Psoas muscle (tissue), 8 donors: ENCODE measurements around the gene CASTOR1. TPM values are rescaled to one million over a fixed set of nuclear protein-coding genes. Genes with fewer than 3 reads are reported as not detected.

Experiments used
- ATAC-seq, 4 donors: fragments of 200-7000 bp; cut with Tn5 transposase; one replicate each; pipeline ENCODE4 v1.9.1; 2020; ENCODE audit warnings: moderate library complexity in 3 of 4, mild to moderate bottlenecking in 2 of 4
- DNase-seq, 2 donors: peaks; one replicate each; pipeline ENCODE4 v3.0.0-alpha.2; 2020
- H3K27ac ChIP-seq: fragments of 200-600 bp; one replicate; pipeline ENCODE4 v1.8.0; 2022
- H3K27me3 ChIP-seq, 3 donors: fragments of 200-600 bp in 1 of 3; one replicate each; pipeline versions ENCODE4 v1.6.1 to v1.8.0; 2013 to 2022; ENCODE audit warnings: low read length in 2 of 3, mild to moderate bottlenecking in 2 of 3, moderate library complexity in 1 of 3; ENCODE audit not compliant: insufficient read depth in 3 of 3
- H3K36me3 ChIP-seq, 2 donors: fragments of 200-600 bp in 1 of 2; one replicate each; pipeline versions ENCODE4 v1.6.1 to v1.8.0; 2013 to 2022; ENCODE audit warnings: low read depth in 1 of 2, mild to moderate bottlenecking in 1 of 2, moderate library complexity in 1 of 2; ENCODE audit not compliant: insufficient read depth in 1 of 2
- H3K4me1 ChIP-seq: fragments of 200-600 bp; one replicate; pipeline ENCODE4 v1.8.0; 2022
- H3K4me3 ChIP-seq: fragments of 200-600 bp; one replicate; pipeline ENCODE4 v1.8.0; 2022; ENCODE audit warnings: mild to moderate bottlenecking
- H3K9me3 ChIP-seq: fragments of 200-600 bp; one replicate; pipeline ENCODE4 v1.8.0; 2022
- CTCF ChIP-seq: fragments of 200-600 bp; IDR thresholded peaks from one replicate; pipeline ENCODE4 v1.8.0; 2022; ENCODE audit warnings: antibody characterized with exemption
- WGBS, 3 donors: extraction: QIAGEN DNeasy Blood & Tissue Kit; methylation state at CpG; one replicate each; pipeline versions ENCODE4 v1.1.6 to v1.1.7; 2013; 5-methylcytosine and 5-hydroxymethylcytosine counted together
- intact Hi-C, 2 donors: fragments of 100-400 bp; cut with DNase I; formaldehyde crosslinking; loops; one replicate each; pipeline versions ENCODE4 v1.11.0 to v1.14.2; 2022
- polyA plus RNA-seq, 3 donors: library from polyadenylated mRNA; stranded (reverse); fragments of 200-250 nt; gene quantifications; one replicate each; pipeline ENCODE4 v1.2.3, GENCODE V29; 2013
- total RNA-seq, 4 donors: library from RNA; stranded (reverse); fragmentation: NEBNext Ultra II Directional in 2 of 4; extraction: Animal tissue kit (Norgen Biotek cat#: 25700) in 2 of 4; gene quantifications; one replicate each; pipeline versions ENCODE4 v1.2.1 to v1.2.4, GENCODE V29; 2021 to 2023
- donor health status: healthy with polysubstance abuse.
- donor health status: DM: no; HTN: no; CAD: no; lungs with moderate emphysema.
- donor health status: Bipolar disorder and iron deficiency.
- donor health status: healthy.
- donor health status: DM: yes; HTN: yes; CAD: no.
- donor health status: DM: no; HTN: no; CAD: no.
- donor health status: DM: no; HTN: no; CAD: no.
- donor health status: DM: yes; HTN: yes; CAD: no.

The CASTOR1 gene
- total and polyA plus RNA-seq, 7 donors = 0.44 to 5.1 (median 2.9) TPM

- no peak overlapping the region for H3K4me3 ChIP-seq
- no peaks in the 10 kb centered on the region for H3K9me3 ChIP-seq
- no peak overlapping the region for H3K27ac ChIP-seq
- no peak for TF ChIP-seq CTCF
- H3K36me3 ChIP-seq = no peaks in the 10 kb centered on the region
- peaks cover 3% of the 10 kb centered on the region for H3K4me1 ChIP-seq
- no peak for ATAC-seq
- intact Hi-C loops = no loop called here
- H3K27me3 ChIP-seq = peaks cover 0 to 2% (median 0%) of the 10 kb centered on the region in 3 donors
- 87 to 91% (median 87%) methylated on average over 9 of the region's 9 CpGs for WGBS, 3 donors
- DNase-seq = no peak
These were observed 14.9 kb downstream of the CASTOR1 start for GRCh38 chr22:30274437-30274812.

- 47 to 64% (median 63%) methylated on average over 10 of the region's 10 CpGs for WGBS, 3 donors
- TF ChIP-seq CTCF = no peak
- H3K27ac ChIP-seq = no peak overlapping the region
- intact Hi-C loops = no loop called here
- ATAC-seq (no peak), DNase-seq (no peak)
- H3K27me3 ChIP-seq = peaks cover 0 to 2% (median 0%) of the 10 kb centered on the region in 3 donors
- peaks cover 3% of the 10 kb centered on the region for H3K4me1 ChIP-seq
- H3K36me3 ChIP-seq = no peaks in the 10 kb centered on the region
- H3K4me3 ChIP-seq = no peak overlapping the region
- no peaks in the 10 kb centered on the region for H3K9me3 ChIP-seq
These were observed 15.4 kb downstream of the CASTOR1 start for GRCh38 chr22:30273711-30274436.

GRCh38 chr22:30272781-30273601, 16.3 kb downstream of the CASTOR1 start:
- ATAC-seq = no peak
- H3K4me3 ChIP-seq = no peak overlapping the region
- no peaks in the 10 kb centered on the region for H3K27me3 ChIP-seq
- TF ChIP-seq CTCF = no peak
- intact Hi-C loops = no loop called here
- WGBS, 3 donors = 77 to 81% (median 80%) methylated on average over 16 of the region's 16 CpGs
- no peak for DNase-seq
- no peaks in the 10 kb centered on the region for H3K36me3 ChIP-seq
- no peaks in the 10 kb centered on the region for H3K9me3 ChIP-seq
- H3K4me1 ChIP-seq = peaks cover 3% of the 10 kb centered on the region
- no peak overlapping the region for H3K27ac ChIP-seq

- H3K9me3 ChIP-seq = no peaks in the 10 kb centered on the region
- no peak for TF ChIP-seq CTCF
- no peak overlapping the region for H3K27ac ChIP-seq
- no peaks in the 10 kb centered on the region for H3K4me1 ChIP-seq
- peak; percentile 66 to 82 for DNase-seq
- WGBS, 3 donors = 75 to 80% (median 77%) methylated on average over 16 of the region's 16 CpGs
- no peak overlapping the region for H3K4me3 ChIP-seq
- ATAC-seq = peak in 3 of 4 donors; percentile 20 to 54 (median 32)
- no peaks in the 10 kb centered on the region for H3K27me3 ChIP-seq
- no peaks in the 10 kb centered on the region for H3K36me3 ChIP-seq
- intact Hi-C loops = no loop called here
These were observed 18.5 kb downstream of the CASTOR1 start for GRCh38 chr22:30270832-30271231.
